ENCODE data around the gene APOL2.
"Not testable (repeated sequence)": the region's sequence is repeated elsewhere in the genome, so short reads cannot be mapped to it uniquely, and the experiment has no call there.

DNA sequence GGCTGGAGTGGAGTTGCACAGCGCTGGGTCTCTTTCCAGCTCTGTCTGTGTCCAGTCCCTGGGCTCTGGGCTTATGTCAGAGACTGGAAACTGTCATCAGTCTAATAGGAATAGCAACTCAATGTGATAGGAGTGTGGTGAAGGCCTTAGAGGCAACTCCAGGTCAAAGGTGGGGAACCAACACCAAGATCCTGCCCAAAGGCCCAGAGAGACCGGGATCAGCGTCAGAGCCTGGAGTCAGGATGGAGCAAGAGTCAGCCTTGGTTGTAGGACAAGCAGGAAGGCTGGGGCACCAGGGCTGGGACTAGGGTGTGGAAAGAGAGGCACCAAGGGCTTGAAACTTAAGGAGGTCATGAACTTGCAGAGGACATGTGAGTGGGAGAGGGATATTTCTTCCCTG lies 23.0 kb upstream of the APOL2 start:
- TF ChIP-seq TAF1, POLR2A, POLR2AphosphoS5, POU2F2, SPI1 (IDR thresholded peaks at IDR 0.05; ENCODE audit: low read depth, low read length): not testable (repeated sequence)
